PFSK-1 (cell line): ENCODE measurements around the gene ACTR8.

Experiments
- FOXP2 ChIP-seq: optimal IDR thresholded peaks from 2 replicates; pipeline ENCODE3; 2011; ENCODE audit warnings: borderline replicate concordance, control low read depth, inconsistent platforms; ENCODE audit not compliant: insufficient read depth; ENCODE audit errors: extremely low read length, extremely low read depth
- POLR2AphosphoS5 ChIP-seq: IDR thresholded peaks from 2 replicates; pipeline ENCODE4 v1.6.1; 2012; ENCODE audit warnings: low read depth, mild to moderate bottlenecking, control low read depth, low read length, moderate library complexity
- REST ChIP-seq, 2 experiments: IDR thresholded peaks; 2 replicates each; pipeline versions ENCODE4 v1.6.1 to v1.8.0; 2011 to 2012; ENCODE audit warnings: low read depth in 2 of 2, low read length in 2 of 2, control low read depth in 1 of 2, inconsistent platforms in 1 of 2, mild to moderate bottlenecking in 1 of 2, moderate library complexity in 1 of 2; ENCODE audit not compliant: insufficient read depth in 1 of 2
- SIN3A ChIP-seq: IDR thresholded peaks from 2 replicates; pipeline ENCODE4 v1.6.1; 2012; ENCODE audit warnings: mild to moderate bottlenecking, low read length, moderate library complexity, borderline replicate concordance; ENCODE audit not compliant: insufficient read depth
- TAF1 ChIP-seq: IDR thresholded peaks from 2 replicates; pipeline ENCODE4 v1.6.1; 2012; ENCODE audit warnings: low read length, control low read depth, borderline replicate concordance; ENCODE audit not compliant: insufficient read depth

Gene ACTR8

GRCh38 chr3:53902711-53903110 lies 20.8 kb upstream of the ACTR8 start:
- TF ChIP-seq POLR2AphosphoS5 (no peak), FOXP2 (no peak), SIN3A (no peak), TAF1 (no peak), REST (IDR thresholded peaks at IDR 0.05; ENCODE audit: insufficient read depth in 1 of 2, low read depth in 2 of 2, low read length in 2 of 2) (no peak)

- TF ChIP-seq TAF1: no peak
- no peak for TF ChIP-seq FOXP2
- TF ChIP-seq SIN3A: no peak
Measured at GRCh38 chr3:53902067-53902466, 20.1 kb upstream of the ACTR8 start.

- TF ChIP-seq TAF1 (no peak), SIN3A (no peak), POLR2AphosphoS5 (no peak), REST (IDR thresholded peaks at IDR 0.05; ENCODE audit: insufficient read depth in 1 of 2, low read depth in 2 of 2, low read length in 2 of 2) (no peak), FOXP2 (no peak)
Measured at GRCh38 chr3:53900666-53901331, 18.8 kb upstream of the ACTR8 start.

GRCh38 chr3:53899750-53900149 lies 17.8 kb upstream of the ACTR8 start:
- TF ChIP-seq REST (IDR thresholded peaks at IDR 0.05; ENCODE audit: insufficient read depth in 1 of 2, low read depth in 2 of 2, low read length in 2 of 2) (no peak), POLR2AphosphoS5 (no peak), FOXP2 (no peak), TAF1 (no peak), SIN3A (no peak)

- TF ChIP-seq REST (IDR thresholded peaks at IDR 0.05; ENCODE audit: insufficient read depth in 1 of 2, low read depth in 2 of 2, low read length in 2 of 2): no peak
Measured at GRCh38 chr3:53892286-53892637, 10.3 kb upstream of the ACTR8 start.
